Ishikawa (cell line): ENCODE measurements around the gene LILRB4.

ENCODE experiments used
- NFIC ChIP-seq: IDR thresholded peaks from 2 replicates; pipeline ENCODE4 v1.6.1; 2012
- TF ChIP-seq, protein P1 (sequence below): IDR thresholded peaks from 2 replicates; pipeline ENCODE4 v1.6.1; 2012
- TF ChIP-seq, protein P2 (sequence below): IDR thresholded peaks from 2 replicates; pipeline ENCODE4 v1.6.1; 2012; ENCODE audit warnings: low read depth, mild to moderate bottlenecking

DNA sequence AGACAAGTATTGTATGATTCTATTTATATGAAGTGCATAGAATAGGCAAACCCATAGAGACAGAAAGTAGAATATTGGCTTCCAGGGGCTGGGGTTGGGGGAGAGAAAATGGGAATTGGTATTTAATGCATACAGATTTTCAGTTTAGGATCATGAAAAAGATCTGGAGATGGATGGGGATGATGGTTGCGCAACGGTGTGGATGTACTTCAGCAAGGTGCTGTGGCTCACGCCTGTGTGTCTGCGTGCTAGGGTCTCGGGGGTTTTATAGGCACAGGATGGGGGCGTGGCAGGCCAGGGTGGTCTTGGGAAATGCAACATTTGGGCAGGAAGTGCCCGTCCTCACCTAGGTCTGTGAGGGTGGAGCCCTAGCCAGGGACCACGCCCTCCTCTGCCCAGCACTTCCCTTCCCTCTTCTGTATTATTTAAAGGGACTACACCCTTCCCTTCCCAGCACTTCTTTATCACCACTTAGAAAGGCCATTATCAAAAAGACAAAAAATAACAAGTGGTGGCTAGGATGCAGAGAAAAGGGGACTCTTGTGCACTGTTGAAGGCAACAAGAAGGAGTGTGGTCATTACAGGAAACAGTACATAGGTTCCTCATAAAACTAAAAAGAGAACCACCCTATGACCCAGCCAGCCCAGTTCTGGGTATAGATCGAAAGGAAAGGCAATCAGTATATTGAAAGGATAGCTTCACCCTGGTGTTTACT, 29.0 kb downstream of the LILRB4 start:
- TF ChIP-seq, protein P1, sequence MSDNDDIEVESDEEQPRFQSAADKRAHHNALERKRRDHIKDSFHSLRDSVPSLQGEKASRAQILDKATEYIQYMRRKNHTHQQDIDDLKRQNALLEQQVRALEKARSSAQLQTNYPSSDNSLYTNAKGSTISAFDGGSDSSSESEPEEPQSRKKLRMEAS = no peak
- TF ChIP-seq NFIC = no peak
- TF ChIP-seq, protein P2, sequence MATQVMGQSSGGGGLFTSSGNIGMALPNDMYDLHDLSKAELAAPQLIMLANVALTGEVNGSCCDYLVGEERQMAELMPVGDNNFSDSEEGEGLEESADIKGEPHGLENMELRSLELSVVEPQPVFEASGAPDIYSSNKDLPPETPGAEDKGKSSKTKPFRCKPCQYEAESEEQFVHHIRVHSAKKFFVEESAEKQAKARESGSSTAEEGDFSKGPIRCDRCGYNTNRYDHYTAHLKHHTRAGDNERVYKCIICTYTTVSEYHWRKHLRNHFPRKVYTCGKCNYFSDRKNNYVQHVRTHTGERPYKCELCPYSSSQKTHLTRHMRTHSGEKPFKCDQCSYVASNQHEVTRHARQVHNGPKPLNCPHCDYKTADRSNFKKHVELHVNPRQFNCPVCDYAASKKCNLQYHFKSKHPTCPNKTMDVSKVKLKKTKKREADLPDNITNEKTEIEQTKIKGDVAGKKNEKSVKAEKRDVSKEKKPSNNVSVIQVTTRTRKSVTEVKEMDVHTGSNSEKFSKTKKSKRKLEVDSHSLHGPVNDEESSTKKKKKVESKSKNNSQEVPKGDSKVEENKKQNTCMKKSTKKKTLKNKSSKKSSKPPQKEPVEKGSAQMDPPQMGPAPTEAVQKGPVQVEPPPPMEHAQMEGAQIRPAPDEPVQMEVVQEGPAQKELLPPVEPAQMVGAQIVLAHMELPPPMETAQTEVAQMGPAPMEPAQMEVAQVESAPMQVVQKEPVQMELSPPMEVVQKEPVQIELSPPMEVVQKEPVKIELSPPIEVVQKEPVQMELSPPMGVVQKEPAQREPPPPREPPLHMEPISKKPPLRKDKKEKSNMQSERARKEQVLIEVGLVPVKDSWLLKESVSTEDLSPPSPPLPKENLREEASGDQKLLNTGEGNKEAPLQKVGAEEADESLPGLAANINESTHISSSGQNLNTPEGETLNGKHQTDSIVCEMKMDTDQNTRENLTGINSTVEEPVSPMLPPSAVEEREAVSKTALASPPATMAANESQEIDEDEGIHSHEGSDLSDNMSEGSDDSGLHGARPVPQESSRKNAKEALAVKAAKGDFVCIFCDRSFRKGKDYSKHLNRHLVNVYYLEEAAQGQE = no peak
